Glutamatergic neuron (in vitro differentiated cells): ENCODE results near the gene THBS2. TPM values are rescaled to one million over a fixed set of nuclear protein-coding genes. Genes with fewer than 3 reads are reported as not detected.

ENCODE experiments used
- DNase-seq: peaks from one replicate; pipeline ENCODE4 v3.0.0; 2022
- H3K27ac Mint-ChIP-seq: one replicate; pipeline ENCODE4 v1.8.0; 2020; ENCODE audit warnings: mild to moderate bottlenecking, mixed read lengths, inconsistent platforms; ENCODE audit not compliant: unreplicated experiment
- H3K27me3 Mint-ChIP-seq: one replicate; pipeline ENCODE4 v1.8.0; 2020; ENCODE audit warnings: mild to moderate bottlenecking, moderate library complexity, mixed read lengths, inconsistent platforms; ENCODE audit not compliant: unreplicated experiment
- H3K36me3 Mint-ChIP-seq: one replicate; pipeline ENCODE4 v1.8.0; 2020; ENCODE audit warnings: mild to moderate bottlenecking, mixed read lengths, inconsistent platforms; ENCODE audit not compliant: unreplicated experiment
- H3K4me1 Mint-ChIP-seq: one replicate; pipeline ENCODE4 v1.8.0; 2020; ENCODE audit warnings: mild to moderate bottlenecking, low read depth, mixed read lengths, inconsistent platforms; ENCODE audit not compliant: unreplicated experiment
- H3K4me3 Mint-ChIP-seq: one replicate; pipeline ENCODE4 v1.8.0; 2020; ENCODE audit warnings: mild to moderate bottlenecking, mixed read lengths, inconsistent platforms; ENCODE audit not compliant: unreplicated experiment
- H3K9me3 Mint-ChIP-seq: one replicate; pipeline ENCODE4 v1.8.0; 2020; ENCODE audit warnings: mild to moderate bottlenecking, moderate library complexity, mixed read lengths, inconsistent platforms; ENCODE audit not compliant: unreplicated experiment
- total RNA-seq: library from RNA; stranded (reverse); fragmentation: NEBNext Ultra II Directional; extraction: Animal tissue kit (Norgen Biotek cat#: 25700); gene quantifications from one replicate; pipeline ENCODE4 v1.2.1, GENCODE V29; 2021; ENCODE audit not compliant: unreplicated experiment
- TF ChIP-seq, protein P1 (sequence below): fragments of 200-600 bp; sonication (generic); IDR thresholded peaks from one replicate; pipeline ENCODE4 v1.5.0; 2021; ENCODE audit not compliant: partially characterized antibody, unreplicated experiment

Gene THBS2
- total RNA-seq, 1 donor from 2014 or later = 3.1 TPM

DNA sequence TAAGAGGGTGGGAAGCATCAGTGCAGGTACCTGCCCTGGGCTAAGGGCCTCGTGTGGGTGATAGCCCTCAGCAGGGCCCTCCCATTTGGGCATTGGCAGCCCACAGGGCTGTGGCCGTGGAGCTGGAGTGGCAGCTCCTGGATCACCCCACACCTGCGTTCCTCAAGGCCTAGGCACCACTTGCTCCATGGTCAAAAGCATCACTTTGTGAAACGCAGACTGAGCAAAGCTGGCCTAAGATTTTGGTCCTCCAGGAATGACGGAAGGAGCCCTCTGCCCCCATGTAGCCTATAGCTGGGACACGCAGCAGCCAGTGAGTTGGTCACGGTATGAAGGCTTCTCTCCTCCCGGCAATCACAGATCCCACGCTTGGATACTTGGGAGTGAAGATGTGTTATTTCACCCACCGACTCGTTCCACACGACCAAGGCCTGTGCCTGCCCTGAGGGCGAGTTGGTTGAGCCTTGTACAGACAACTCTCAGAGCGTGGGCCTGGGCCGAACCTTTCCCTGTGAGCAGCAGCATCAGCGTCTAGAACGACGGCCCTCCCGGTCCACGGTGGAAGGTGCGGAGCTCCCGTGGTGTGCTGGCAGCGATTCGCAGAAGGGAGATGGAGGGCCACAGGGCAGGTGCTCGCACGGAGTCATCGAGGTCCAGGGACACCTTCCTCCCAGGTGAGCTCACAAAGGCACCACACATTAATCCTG is 39.7 kb downstream of the THBS2 start:
- TF ChIP-seq, protein P1, sequence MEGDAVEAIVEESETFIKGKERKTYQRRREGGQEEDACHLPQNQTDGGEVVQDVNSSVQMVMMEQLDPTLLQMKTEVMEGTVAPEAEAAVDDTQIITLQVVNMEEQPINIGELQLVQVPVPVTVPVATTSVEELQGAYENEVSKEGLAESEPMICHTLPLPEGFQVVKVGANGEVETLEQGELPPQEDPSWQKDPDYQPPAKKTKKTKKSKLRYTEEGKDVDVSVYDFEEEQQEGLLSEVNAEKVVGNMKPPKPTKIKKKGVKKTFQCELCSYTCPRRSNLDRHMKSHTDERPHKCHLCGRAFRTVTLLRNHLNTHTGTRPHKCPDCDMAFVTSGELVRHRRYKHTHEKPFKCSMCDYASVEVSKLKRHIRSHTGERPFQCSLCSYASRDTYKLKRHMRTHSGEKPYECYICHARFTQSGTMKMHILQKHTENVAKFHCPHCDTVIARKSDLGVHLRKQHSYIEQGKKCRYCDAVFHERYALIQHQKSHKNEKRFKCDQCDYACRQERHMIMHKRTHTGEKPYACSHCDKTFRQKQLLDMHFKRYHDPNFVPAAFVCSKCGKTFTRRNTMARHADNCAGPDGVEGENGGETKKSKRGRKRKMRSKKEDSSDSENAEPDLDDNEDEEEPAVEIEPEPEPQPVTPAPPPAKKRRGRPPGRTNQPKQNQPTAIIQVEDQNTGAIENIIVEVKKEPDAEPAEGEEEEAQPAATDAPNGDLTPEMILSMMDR = no peak
- no peaks in the 10 kb centered on the region for H3K36me3 Mint-ChIP-seq
- no peak overlapping the region for H3K4me3 Mint-ChIP-seq
- no peak for DNase-seq
- no peak overlapping the region for H3K27ac Mint-ChIP-seq
- H3K27me3 Mint-ChIP-seq = no peaks in the 10 kb centered on the region
- H3K4me1 Mint-ChIP-seq = no peaks in the 10 kb centered on the region
- H3K9me3 Mint-ChIP-seq = no peaks in the 10 kb centered on the region

DNA sequence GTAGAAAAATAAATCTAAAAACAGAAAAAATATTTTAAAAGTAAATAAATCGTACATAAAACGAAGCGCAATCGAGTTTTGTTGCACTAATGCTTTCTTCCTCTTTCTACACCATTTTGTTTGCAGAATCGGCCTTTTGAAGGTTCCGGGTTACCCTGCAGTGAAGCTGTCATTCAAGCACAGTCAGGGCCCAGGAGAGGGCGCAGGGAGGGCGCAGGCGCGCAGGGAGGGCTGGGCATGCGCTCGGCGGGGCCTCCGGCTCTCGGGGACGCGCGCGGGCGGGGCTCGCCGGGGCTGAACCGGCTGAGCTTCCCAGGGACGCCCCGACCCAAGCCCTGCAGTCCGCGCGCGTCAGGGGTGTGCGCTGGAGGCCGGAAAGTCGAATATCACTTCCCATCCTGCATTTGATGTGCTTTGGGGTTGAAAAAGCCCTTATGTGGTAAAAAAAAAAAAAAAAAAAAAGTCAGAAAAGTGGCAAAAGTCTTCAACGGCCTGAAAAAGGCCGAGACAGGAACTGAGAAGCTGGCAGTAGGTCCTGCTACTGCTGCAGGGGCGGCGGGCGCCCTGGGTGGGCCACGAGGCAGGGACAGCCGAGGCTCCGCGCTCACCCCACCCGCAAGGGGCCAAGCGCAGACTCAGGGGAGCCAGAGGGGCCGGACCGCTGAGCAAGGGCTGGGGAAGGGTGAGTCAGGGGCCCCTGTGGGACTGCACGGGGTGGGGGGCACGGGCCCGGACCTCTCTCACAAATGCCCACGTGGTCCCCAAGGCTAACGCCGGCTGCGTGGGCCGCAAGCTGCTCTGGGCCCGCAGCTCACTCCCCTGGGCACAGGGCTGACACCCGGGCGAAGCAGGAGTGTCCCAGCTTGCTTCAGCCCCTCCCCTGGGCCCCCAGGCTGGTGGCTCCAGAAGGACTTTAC is 40.5 kb downstream of the THBS2 start:
- Mint-ChIP-seq H3K9me3 (peaks cover 1% of the 10 kb centered on the region), H3K36me3 (no peaks in the 10 kb centered on the region), H3K27ac (no peak overlapping the region), H3K4me1 (no peaks in the 10 kb centered on the region), H3K4me3 (peak overlapping the region; percentile 71), H3K27me3 (no peaks in the 10 kb centered on the region)
- TF ChIP-seq, protein P1 = peak; percentile 16
- peak; percentile 92 for DNase-seq

DNA sequence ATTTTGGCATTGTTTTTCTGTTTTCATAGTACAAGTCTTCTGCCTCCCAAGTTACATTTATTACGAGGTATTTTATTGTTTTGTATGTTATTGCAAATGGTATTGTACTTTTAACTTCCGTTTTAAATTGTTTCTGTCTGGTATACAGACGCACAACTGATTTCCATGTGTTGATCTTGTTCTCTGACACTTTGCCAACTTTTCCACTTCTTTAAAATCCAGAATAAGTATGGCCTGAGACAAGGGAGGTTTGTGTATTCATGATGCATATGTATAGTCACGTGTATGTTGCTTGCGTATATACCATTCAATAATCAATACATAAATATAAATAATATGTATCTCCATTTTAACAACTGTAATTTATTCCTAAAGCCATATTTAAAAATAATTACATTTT is 41.2 kb downstream of the THBS2 start:
- Mint-ChIP-seq H3K27me3 (no peaks in the 10 kb centered on the region), H3K36me3 (no peaks in the 10 kb centered on the region), H3K4me1 (no peaks in the 10 kb centered on the region), H3K27ac (no peak overlapping the region), H3K9me3 (peaks cover 1% of the 10 kb centered on the region), H3K4me3 (no peak overlapping the region)
- TF ChIP-seq, protein P1 = no peak
- no peak for DNase-seq

DNA sequence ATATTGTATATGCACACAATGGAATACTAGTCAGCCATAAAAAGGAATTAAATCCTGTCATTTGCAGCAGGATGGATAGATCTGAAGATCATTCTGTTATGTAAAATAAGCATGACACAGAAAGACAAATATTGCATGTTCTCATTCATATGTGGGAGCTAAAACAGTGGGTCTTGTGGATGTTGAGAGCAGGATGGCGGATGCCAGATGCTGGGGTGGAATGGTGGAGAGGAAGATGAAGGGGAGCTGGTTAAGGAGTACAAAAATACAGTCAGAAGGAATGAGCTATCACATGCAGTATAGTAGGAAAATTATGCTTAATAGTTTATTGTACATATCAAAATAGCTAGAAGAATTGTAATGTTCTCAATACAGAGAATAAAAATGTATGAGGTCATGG is 41.8 kb downstream of the THBS2 start:
- Mint-ChIP-seq H3K4me1 (no peaks in the 10 kb centered on the region), H3K27ac (no peak overlapping the region), H3K9me3 (peaks cover 1% of the 10 kb centered on the region), H3K36me3 (peaks cover under 1% of the 10 kb centered on the region), H3K4me3 (no peak overlapping the region), H3K27me3 (no peaks in the 10 kb centered on the region)
- TF ChIP-seq, protein P1 = no peak
- DNase-seq = no peak

DNA sequence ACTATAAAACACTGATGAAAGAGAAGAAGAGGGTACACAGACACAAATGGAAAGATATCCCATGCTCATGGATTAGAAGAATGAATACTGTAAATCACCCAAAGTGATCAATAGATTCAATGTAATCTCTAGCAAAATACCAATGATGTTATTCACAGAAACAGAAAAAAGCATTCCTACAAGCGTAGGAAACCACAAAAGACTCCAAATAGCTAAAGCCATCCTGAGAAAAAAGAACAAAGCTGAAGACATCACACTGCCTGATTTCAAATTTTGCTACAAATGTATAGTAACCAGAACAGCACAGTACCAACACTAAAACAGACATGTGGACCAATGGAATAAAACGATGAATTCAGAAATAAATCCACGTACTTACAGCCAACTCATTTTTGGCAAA is 43.0 kb downstream of the THBS2 start:
- Mint-ChIP-seq H3K9me3 (peaks cover 4% of the 10 kb centered on the region), H3K27me3 (no peaks in the 10 kb centered on the region), H3K36me3 (peaks cover 6% of the 10 kb centered on the region), H3K4me1 (no peaks in the 10 kb centered on the region), H3K4me3 (no peak overlapping the region), H3K27ac (no peak overlapping the region)
- DNase-seq = no peak
- TF ChIP-seq, protein P1 = no peak
